ENCODE results near the gene RXRA. TPM values are rescaled to one million over a fixed set of nuclear protein-coding genes. Genes with fewer than 3 reads are reported as not detected.

The RXRA gene
- total and polyA plus RNA-seq, 2 of the 13 experiments (the other 11 are each of a cell fraction or from before 2014, with no cell fraction given) = 18.9 to 29.2 TPM

DNA sequence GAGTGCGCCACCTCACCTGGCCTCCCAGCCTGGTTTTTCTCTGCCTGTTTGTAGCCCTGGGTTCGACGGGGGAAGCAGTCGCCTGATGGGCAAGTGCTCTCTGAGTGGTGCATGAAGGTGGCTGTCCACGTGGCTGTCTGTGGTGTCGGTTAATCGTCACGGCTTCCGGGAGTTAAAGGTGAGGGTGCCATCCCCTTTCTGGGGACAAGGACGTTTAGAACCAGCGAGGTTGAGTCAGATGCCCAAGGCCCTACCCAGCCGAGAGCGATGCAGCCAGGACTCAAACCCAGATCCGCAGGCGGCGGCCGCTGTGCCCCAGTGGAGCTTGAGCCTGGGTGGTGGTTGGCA is 47.7 kb downstream of the RXRA start (continued):
- TF ChIP-seq, protein P1, sequence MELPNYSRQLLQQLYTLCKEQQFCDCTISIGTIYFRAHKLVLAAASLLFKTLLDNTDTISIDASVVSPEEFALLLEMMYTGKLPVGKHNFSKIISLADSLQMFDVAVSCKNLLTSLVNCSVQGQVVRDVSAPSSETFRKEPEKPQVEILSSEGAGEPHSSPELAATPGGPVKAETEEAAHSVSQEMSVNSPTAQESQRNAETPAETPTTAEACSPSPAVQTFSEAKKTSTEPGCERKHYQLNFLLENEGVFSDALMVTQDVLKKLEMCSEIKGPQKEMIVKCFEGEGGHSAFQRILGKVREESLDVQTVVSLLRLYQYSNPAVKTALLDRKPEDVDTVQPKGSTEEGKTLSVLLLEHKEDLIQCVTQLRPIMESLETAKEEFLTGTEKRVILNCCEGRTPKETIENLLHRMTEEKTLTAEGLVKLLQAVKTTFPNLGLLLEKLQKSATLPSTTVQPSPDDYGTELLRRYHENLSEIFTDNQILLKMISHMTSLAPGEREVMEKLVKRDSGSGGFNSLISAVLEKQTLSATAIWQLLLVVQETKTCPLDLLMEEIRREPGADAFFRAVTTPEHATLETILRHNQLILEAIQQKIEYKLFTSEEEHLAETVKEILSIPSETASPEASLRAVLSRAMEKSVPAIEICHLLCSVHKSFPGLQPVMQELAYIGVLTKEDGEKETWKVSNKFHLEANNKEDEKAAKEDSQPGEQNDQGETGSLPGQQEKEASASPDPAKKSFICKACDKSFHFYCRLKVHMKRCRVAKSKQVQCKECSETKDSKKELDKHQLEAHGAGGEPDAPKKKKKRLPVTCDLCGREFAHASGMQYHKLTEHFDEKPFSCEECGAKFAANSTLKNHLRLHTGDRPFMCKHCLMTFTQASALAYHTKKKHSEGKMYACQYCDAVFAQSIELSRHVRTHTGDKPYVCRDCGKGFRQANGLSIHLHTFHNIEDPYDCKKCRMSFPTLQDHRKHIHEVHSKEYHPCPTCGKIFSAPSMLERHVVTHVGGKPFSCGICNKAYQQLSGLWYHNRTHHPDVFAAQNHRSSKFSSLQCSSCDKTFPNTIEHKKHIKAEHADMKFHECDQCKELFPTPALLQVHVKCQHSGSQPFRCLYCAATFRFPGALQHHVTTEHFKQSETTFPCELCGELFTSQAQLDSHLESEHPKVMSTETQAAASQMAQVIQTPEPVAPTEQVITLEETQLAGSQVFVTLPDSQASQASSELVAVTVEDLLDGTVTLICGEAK (IDR thresholded peaks at IDR 0.05) = no peak
- TF ChIP-seq, protein P1 (CRISPR knock-in tag; IDR thresholded peaks at IDR 0.05) = no peak
- no peak for TF ChIP-seq CEBPB (IDR thresholded peaks at IDR 0.05; ENCODE audit: borderline replicate concordance, low read depth, low read length)
